GM23248 (cell line): ENCODE results near the gene USP9X.

ENCODE experiments used
- EZH2 ChIP-seq: fragments of 200-600 bp; sonication (generic); IDR thresholded peaks from 2 replicates; pipeline ENCODE4 v1.6.1; 2018; ENCODE audit warnings: antibody characterized with exemption, mild to moderate bottlenecking; ENCODE audit not compliant: insufficient read depth, poor library complexity, severe bottlenecking
- EZH2phosphoT487 ChIP-seq: fragments of 200-600 bp; sonication (generic); IDR thresholded peaks from 2 replicates; pipeline ENCODE4 v1.6.1; 2018; ENCODE audit warnings: antibody characterized with exemption, moderate library complexity, mild to moderate bottlenecking, low read depth; ENCODE audit not compliant: insufficient read depth

DNA sequence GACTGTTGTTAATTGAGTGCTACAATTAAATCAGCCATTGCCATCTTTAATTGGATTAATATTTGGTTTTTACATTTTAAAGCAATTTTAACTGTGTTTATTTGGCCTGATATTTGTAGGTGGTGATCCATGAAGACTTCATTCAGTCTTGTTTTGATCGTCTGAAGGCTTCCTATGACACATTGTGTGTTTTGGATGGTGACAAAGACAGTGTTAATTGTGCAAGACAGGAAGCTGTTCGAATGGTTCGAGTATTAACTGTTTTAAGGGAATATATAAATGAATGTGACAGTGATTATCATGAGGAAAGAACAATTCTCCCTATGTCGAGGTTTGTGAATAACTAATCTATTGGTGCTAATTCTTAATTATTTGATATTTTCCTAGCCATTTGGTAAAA lies 82.6 kb downstream of the USP9X start:
- TF ChIP-seq EZH2phosphoT487: no peak
- TF ChIP-seq EZH2: no peak
